Peyer's patch (tissue), 4 donors: ENCODE measurements around the gene STX1A.

ENCODE experiments used
- POLR2A ChIP-seq, 2 donors: fragments of 450-650 bp; IDR thresholded peaks; one replicate each; pipeline ENCODE4 v1.5.1; 2017; ENCODE audit warnings: antibody characterized with exemption in 2 of 2, mild to moderate bottlenecking in 2 of 2, moderate library complexity in 2 of 2
- TF ChIP-seq, protein P1 (sequence below), 6 experiments: fragments of 450-650 bp in 4 of 6; fragments of 200-600 bp in 2 of 6; sonication (generic) in 1 of 6; IDR thresholded peaks; one replicate each; pipeline ENCODE4 v1.5.1; 2017 to 2019; ENCODE audit warnings: antibody characterized with exemption in 6 of 6, mild to moderate bottlenecking in 3 of 6, moderate library complexity in 1 of 6

DNA sequence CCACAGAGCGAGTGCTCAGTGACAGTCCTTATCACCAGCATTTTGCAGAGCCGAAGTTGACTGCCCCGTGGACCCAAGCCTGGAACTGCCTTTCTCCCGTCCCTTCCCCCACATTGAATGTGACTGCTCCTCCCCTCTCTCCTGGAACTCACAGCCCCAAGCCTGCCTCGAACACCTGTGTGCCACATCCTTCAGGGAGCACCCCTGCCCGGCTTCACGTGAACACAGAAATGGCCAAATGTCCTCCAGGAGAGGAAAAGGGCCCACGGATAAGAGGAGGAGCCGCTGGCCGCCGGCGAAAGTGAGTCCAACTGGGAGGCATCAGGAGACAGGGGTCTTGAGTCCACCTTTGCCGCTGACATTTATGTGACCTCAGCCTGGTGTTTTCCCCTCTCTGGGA is 16.2 kb downstream of the STX1A start:
- TF ChIP-seq, protein P1, sequence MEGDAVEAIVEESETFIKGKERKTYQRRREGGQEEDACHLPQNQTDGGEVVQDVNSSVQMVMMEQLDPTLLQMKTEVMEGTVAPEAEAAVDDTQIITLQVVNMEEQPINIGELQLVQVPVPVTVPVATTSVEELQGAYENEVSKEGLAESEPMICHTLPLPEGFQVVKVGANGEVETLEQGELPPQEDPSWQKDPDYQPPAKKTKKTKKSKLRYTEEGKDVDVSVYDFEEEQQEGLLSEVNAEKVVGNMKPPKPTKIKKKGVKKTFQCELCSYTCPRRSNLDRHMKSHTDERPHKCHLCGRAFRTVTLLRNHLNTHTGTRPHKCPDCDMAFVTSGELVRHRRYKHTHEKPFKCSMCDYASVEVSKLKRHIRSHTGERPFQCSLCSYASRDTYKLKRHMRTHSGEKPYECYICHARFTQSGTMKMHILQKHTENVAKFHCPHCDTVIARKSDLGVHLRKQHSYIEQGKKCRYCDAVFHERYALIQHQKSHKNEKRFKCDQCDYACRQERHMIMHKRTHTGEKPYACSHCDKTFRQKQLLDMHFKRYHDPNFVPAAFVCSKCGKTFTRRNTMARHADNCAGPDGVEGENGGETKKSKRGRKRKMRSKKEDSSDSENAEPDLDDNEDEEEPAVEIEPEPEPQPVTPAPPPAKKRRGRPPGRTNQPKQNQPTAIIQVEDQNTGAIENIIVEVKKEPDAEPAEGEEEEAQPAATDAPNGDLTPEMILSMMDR (IDR thresholded peaks at IDR 0.05), result no peak
- TF ChIP-seq POLR2A (IDR thresholded peaks at IDR 0.05), result no peak
